ENCODE data around the gene PPP1R18. TPM values are rescaled to one million over a fixed set of nuclear protein-coding genes. Genes with fewer than 3 reads are reported as not detected.

Gene PPP1R18
- total and polyA plus RNA-seq, 2 of the 4 experiments (the other 2 are of a cell fraction) = 31.9 to 134 TPM

GRCh38 chr6:30641048-30641447 lies 45.4 kb downstream of the PPP1R18 start:
- Histone ChIP-seq H4K8ac (ENCODE audit: low read depth in 2 of 2, low read length in 2 of 2) (no peak overlapping the region), H3K4me1 (ENCODE audit: control insufficient read depth, insufficient read depth, low read length) (no peaks in the 10 kb centered on the region), H2AK5ac (ENCODE audit: low read depth, low read length) (no peak overlapping the region), H4K91ac (ENCODE audit: insufficient read depth, low read depth, low read length) (no peak overlapping the region), H2BK15ac (ENCODE audit: low read depth, low read length) (no peak overlapping the region), H3K23ac (ENCODE audit: low read depth, low read length) (no peak overlapping the region), H4K20me1 (ENCODE audit: insufficient read depth, low read length) (no peaks in the 10 kb centered on the region), H3K18ac (ENCODE audit: low read depth, low read length) (no peak overlapping the region), H3K4me2 (ENCODE audit: low read depth, low read length) (no peak overlapping the region), H3K4me3 (ENCODE audit: insufficient read depth, low read depth, low read length) (no peak overlapping the region), H2BK5ac (ENCODE audit: low read depth, low read length, poor library complexity, severe bottlenecking) (no peak overlapping the region), H4K5ac (ENCODE audit: low read depth, low read length) (no peak overlapping the region), H3K9me1 (ENCODE audit: insufficient read depth, low read length) (no peaks in the 10 kb centered on the region; the same call in 1 of the 2 replicates), H2AK9ac (replicated peaks; ENCODE audit: low read depth, low read length, poor library complexity) (no peak overlapping the region), H3K9me3 (ENCODE audit: control insufficient read depth, insufficient read depth, low read length) (no peaks in the 10 kb centered on the region), H3K27ac (ENCODE audit: insufficient read depth, low read length) (no peak overlapping the region), H3K14ac (replicated peaks; ENCODE audit: low read depth, low read length) (no peak overlapping the region), H3K9ac (ENCODE audit: low read depth, low read length) (no peak overlapping the region), H3K4ac (ENCODE audit: low read depth, low read length) (no peak overlapping the region), H2BK120ac (ENCODE audit: low read depth, low read length) (no peak overlapping the region), H3K27me3 (ENCODE audit: control insufficient read depth, insufficient read depth, low read length) (no peaks in the 10 kb centered on the region), H2AFZ (replicated peaks; ENCODE audit: low read length, poor library complexity) (no peak overlapping the region), H3K79me1 (ENCODE audit: low read depth in 1 of 2, low read length in 2 of 2) (peaks cover 11 to 15% of the 10 kb centered on the region in 2 experiments), H3K36me3 (ENCODE audit: control insufficient read depth, insufficient read depth, low read length) (peaks cover 39% of the 10 kb centered on the region), H2BK20ac (ENCODE audit: low read depth, low read length) (no peak overlapping the region), H3K56ac (ENCODE audit: extremely low read depth, insufficient read depth, low read length) (no peak overlapping the region)
- intact Hi-C loops (cut with micrococcal nuclease) = no loop called here
- TF ChIP-seq CHD1 (IDR thresholded peaks at IDR 0.05; ENCODE audit: low read depth, low read length) (no peak), ELK1 (IDR thresholded peaks at IDR 0.05; ENCODE audit: borderline replicate concordance, low read depth, low read length) (no peak), RFX5 (IDR thresholded peaks at IDR 0.05; ENCODE audit: low read depth, low read length) (no peak), MAFK (IDR thresholded peaks at IDR 0.05; ENCODE audit: low read depth, low read length) (no peak), MXI1 (IDR thresholded peaks at IDR 0.05; ENCODE audit: borderline replicate concordance, low read depth, low read length) (no peak), CEBPB (IDR thresholded peaks at IDR 0.05; ENCODE audit: low read depth, low read length) (no peak), USF2 (IDR thresholded peaks at IDR 0.05; ENCODE audit: low read depth, low read length) (no peak), RAD21 (IDR thresholded peaks at IDR 0.05; ENCODE audit: low read length) (no peak), SMC3 (IDR thresholded peaks at IDR 0.05; ENCODE audit: low read depth, low read length) (no peak), NFE2L2 (IDR thresholded peaks at IDR 0.05; ENCODE audit: low read depth, low read length) (no peak)
- BruUV-seq (replicated peaks) = no TSS peak
- ATAC-seq (ENCODE audit: low read depth) (no peak), DNase-seq (no peak)
- WGBS, 2 experiments (ENCODE audit: extremely low coverage in 2 of 2, insufficient read length in 1 of 2) = 100% methylated on average over 1 of the region's 1 CpG; no CpG with 5 or more reads in 1 of the 2 experiments
- dilution Hi-C loops (cut with HindIII; ENCODE audit: low sequenced_read_pairs, unreplicated experiment) = no loop called here
- POLR2A ChIA-PET (ENCODE audit: unreplicated experiment) = interaction anchor here (0.5 kb wide), 1 partner anchor 9 kb away, joined by 11 read pairs; no protein-coding TSS in a partner anchor
- in situ Hi-C loops (cut with MboI; ENCODE audit: low sequenced_read_pairs) = no loop called here
- CTCF ChIA-PET = interaction anchor here (2.2 kb wide), 1 partner anchor 31 kb away, joined by 5 read pairs; the partner anchor contains the start of gene DHX16

Measured in IMR-90 (cell line).